Measurements from ENCODE around the gene EID3. TPM values are rescaled to one million over a fixed set of nuclear protein-coding genes. Genes with fewer than 3 reads are reported as not detected.
"Not testable (repeated sequence)": the region's sequence is repeated elsewhere in the genome, so short reads cannot be mapped to it uniquely, and the experiment has no call there.

EID3 gene
- total and polyA plus RNA-seq, 7 donors: 0.28 to 1.3 (median 0.95) TPM

- Histone ChIP-seq H3K9me3 (no peaks in the 10 kb centered on the region), H3K4me1 (peaks cover 55% of the 10 kb centered on the region), H3K4me3 (peak overlapping the region; percentile 8), H3K36me3 (ENCODE audit: insufficient read depth in 1 of 2, low read depth in 1 of 2) (peaks cover 7 to 80% of the 10 kb centered on the region in 2 donors), H3K27me3 (ENCODE audit: insufficient read depth in 3 of 3, low read length in 2 of 3) (no peaks in the 10 kb centered on the region), H3K27ac (no peak overlapping the region)
- intact Hi-C loops (cut with DNase I): no loop called here
- no peak for DNase-seq
- TF ChIP-seq CTCF (IDR thresholded peaks at IDR 0.05): no peak
- no peak for ATAC-seq
- WGBS, 3 donors: 65 to 71% (median 66%) methylated on average over 5 of the region's 5 CpGs
These were observed 11.5 kb upstream of the EID3 start for GRCh38 chr12:104291867-104292524.

GRCh38 chr12:104292872-104293794 lies 10.4 kb upstream of the EID3 start:
- Histone ChIP-seq H3K4me3 (no peak overlapping the region), H3K36me3 (ENCODE audit: insufficient read depth in 1 of 2, low read depth in 1 of 2) (peaks cover 7 to 90% of the 10 kb centered on the region in 2 donors), H3K4me1 (peaks cover 64% of the 10 kb centered on the region), H3K9me3 (no peaks in the 10 kb centered on the region), H3K27me3 (ENCODE audit: insufficient read depth in 3 of 3, low read length in 2 of 3) (no peaks in the 10 kb centered on the region), H3K27ac (no peak overlapping the region)
- intact Hi-C loops (cut with DNase I): no loop called here
- ATAC-seq (no peak), DNase-seq (no peak)
- WGBS, 3 donors: 96 to 97% (median 96%) methylated on average over 12 of the region's 12 CpGs
- TF ChIP-seq CTCF (IDR thresholded peaks at IDR 0.05): no peak

GRCh38 chr12:104294158-104294859 lies 9.2 kb upstream of the EID3 start:
- peaks cover 7 to 97% of the 10 kb centered on the region in 2 donors for H3K36me3 ChIP-seq (ENCODE audit: insufficient read depth in 1 of 2, low read depth in 1 of 2)
- intact Hi-C loops (cut with DNase I); H3K27me3 ChIP-seq (ENCODE audit: insufficient read depth in 3 of 3, low read length in 2 of 3); H3K4me3 ChIP-seq; ATAC-seq; H3K9me3 ChIP-seq: not testable (repeated sequence)
- peak overlapping the region; percentile 52 for H3K27ac ChIP-seq
- peak; percentile 20 for TF ChIP-seq CTCF (IDR thresholded peaks at IDR 0.05)
- 52 to 75% (median 59%) methylated on average over 14 to 16 of the region's 17 CpGs for WGBS, 3 donors
- H3K4me1 ChIP-seq: peaks cover 72% of the 10 kb centered on the region
- peak; percentile 27 to 61 for DNase-seq

GRCh38 chr12:104294927-104295668 lies 8.4 kb upstream of the EID3 start:
- no peak for TF ChIP-seq CTCF (IDR thresholded peaks at IDR 0.05)
- H3K27ac ChIP-seq: peak overlapping the region; percentile 52
- peaks cover 72% of the 10 kb centered on the region for H3K4me1 ChIP-seq
- H3K9me3 ChIP-seq: no peaks in the 10 kb centered on the region
- WGBS, 3 donors: 67 to 81% (median 68%) methylated on average over 9 of the region's 9 CpGs
- no peak for DNase-seq
- H3K27me3 ChIP-seq (ENCODE audit: insufficient read depth in 3 of 3, low read length in 2 of 3): no peaks in the 10 kb centered on the region
- H3K4me3 ChIP-seq: no peak overlapping the region
- H3K36me3 ChIP-seq (ENCODE audit: insufficient read depth in 1 of 2, low read depth in 1 of 2): peaks cover 7 to 97% of the 10 kb centered on the region in 2 donors
- intact Hi-C loops (cut with DNase I): no loop called here
- ATAC-seq: peak in 1 of 4 donors; percentile 28
